Lung (tissue), 12 donors: ENCODE measurements around the gene AHCTF1. TPM values are rescaled to one million over a fixed set of nuclear protein-coding genes. Genes with fewer than 3 reads are reported as not detected.
"Not testable (repeated sequence)": the region's sequence is repeated elsewhere in the genome, so short reads cannot be mapped to it uniquely, and the experiment has no call there.

Experiments used
- ATAC-seq: fragments of 200-7000 bp; cut with Tn5 transposase; one replicate; pipeline ENCODE4 v1.9.1; 2020; ENCODE audit warnings: moderate number of reproducible peaks; ENCODE audit not compliant: insufficient read depth, low FRiP score
- DNase-seq, 3 donors: peaks; one replicate each; pipeline ENCODE4 v3.0.0-alpha.2; 2013 to 2017
- H3K27ac ChIP-seq, 2 donors: one replicate each; pipeline ENCODE4 v1.5.1; 2013; ENCODE audit warnings: mild to moderate bottlenecking in 2 of 2, moderate library complexity in 2 of 2, control low read depth in 1 of 2, inconsistent platforms in 1 of 2, low read depth in 1 of 2, low read length in 1 of 2
- H3K27me3 ChIP-seq, 3 donors: one replicate each; pipeline ENCODE4 v1.5.1; 2013; ENCODE audit warnings: low read length in 2 of 3; ENCODE audit not compliant: control insufficient read depth in 3 of 3, insufficient read depth in 3 of 3
- H3K36me3 ChIP-seq, 4 donors: one replicate each; pipeline ENCODE4 v1.5.1; 2013; ENCODE audit warnings: low read length in 4 of 4, mild to moderate bottlenecking in 1 of 4, moderate library complexity in 1 of 4; ENCODE audit not compliant: control insufficient read depth in 4 of 4, insufficient read depth in 4 of 4
- H3K4me1 ChIP-seq, 5 donors: one replicate each; pipeline ENCODE4 v1.5.1; 2013; ENCODE audit warnings: low read length in 5 of 5, mild to moderate bottlenecking in 2 of 5, moderate library complexity in 1 of 5; ENCODE audit not compliant: control insufficient read depth in 5 of 5, insufficient read depth in 5 of 5
- H3K4me3 ChIP-seq: one replicate; pipeline ENCODE4 v1.5.1; 2013; ENCODE audit warnings: mild to moderate bottlenecking, control low read depth, moderate library complexity
- H3K9ac ChIP-seq, 2 donors: one replicate each; pipeline ENCODE4 v1.5.1; 2013; ENCODE audit warnings: low read length in 2 of 2, control low read depth in 1 of 2; ENCODE audit not compliant: insufficient read depth in 1 of 2
- H3K9me3 ChIP-seq, 4 donors: one replicate each; pipeline ENCODE4 v1.5.1; 2013; ENCODE audit warnings: low read length in 3 of 4, mild to moderate bottlenecking in 1 of 4, moderate library complexity in 1 of 4; ENCODE audit not compliant: control insufficient read depth in 4 of 4, insufficient read depth in 3 of 4
- CTCF ChIP-seq: IDR thresholded peaks from 2 replicates; pipeline ENCODE4 v1.5.1; 2012; ENCODE audit warnings: mild to moderate bottlenecking; ENCODE audit errors: control extremely low read depth, extremely low read depth
- WGBS, 2 donors: extraction: QIAGEN DNeasy Blood & Tissue Kit; methylation state at CpG; one replicate each; pipeline ENCODE4 v1.1.7; 2013; 5-methylcytosine and 5-hydroxymethylcytosine counted together
- polyA plus RNA-seq, 2 donors: library from polyadenylated mRNA; stranded (reverse); fragments of 200-250 nt; gene quantifications; one replicate each; pipeline ENCODE4 v1.2.1, GENCODE V29; 2013
- total RNA-seq, 2 donors: library from RNA; depleted of rRNA in 1 of 2; stranded (reverse); fragments of >200 nt in 1 of 2; gene quantifications; one replicate each; pipeline ENCODE4 v1.2.1, GENCODE V29; 2014 to 2021
- donor health status: control.
- donor health status: control.
- donor health status: Bipolar disorder and iron deficiency.
- donor health status: healthy.
- donor health status: DM: yes; HTN: yes; CAD: no.

AHCTF1 gene
- total and polyA plus RNA-seq, 4 donors = 7.9 to 44.3 (median 22.2) TPM

- no peak for ATAC-seq
- no peaks in the 10 kb centered on the region for H3K27me3 ChIP-seq
- WGBS, 2 donors = 94 to 95% methylated on average over 2 of the region's 2 CpGs
- no peak overlapping the region for H3K4me3 ChIP-seq
- no peak for TF ChIP-seq CTCF
- H3K4me1 ChIP-seq = no peaks in the 10 kb centered on the region
- no peak for DNase-seq
- no peak overlapping the region for H3K9ac ChIP-seq
- H3K36me3 ChIP-seq = peaks cover 7 to 18% (median 17%) of the 10 kb centered on the region in 4 donors
- H3K9me3 ChIP-seq = no peaks in the 10 kb centered on the region
- no peak overlapping the region for H3K27ac ChIP-seq
Measured at GRCh38 chr1:246865921-246866320, 65.8 kb downstream of the AHCTF1 start.

DNA sequence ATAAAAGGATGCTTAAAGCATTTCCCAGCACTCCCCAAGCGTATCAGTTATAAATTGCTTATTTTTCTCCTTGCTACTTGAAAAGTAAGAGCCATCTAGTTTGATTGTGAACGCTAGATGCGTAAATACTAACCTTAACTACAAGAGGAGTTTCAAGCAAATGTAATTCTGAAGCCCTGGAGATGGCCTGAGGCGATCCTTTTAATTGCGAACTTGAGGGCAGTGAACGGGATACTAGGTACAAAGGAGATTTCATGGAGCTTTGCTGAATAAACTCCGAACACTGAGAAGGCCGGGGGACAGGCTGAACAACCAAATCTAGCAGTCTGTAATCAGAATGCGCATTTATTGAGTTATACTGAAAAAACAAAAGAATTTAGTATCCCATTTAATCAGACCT is 68.0 kb downstream of the AHCTF1 start:
- DNase-seq, H3K27ac ChIP-seq, H3K4me3 ChIP-seq, H3K9me3 ChIP-seq, H3K9ac ChIP-seq, ATAC-seq, H3K4me1 ChIP-seq, H3K27me3 ChIP-seq: not testable (repeated sequence)
- peaks cover 11 to 25% (median 22%) of the 10 kb centered on the region in 4 donors for H3K36me3 ChIP-seq
- 97% methylated on average over 9 of the region's 9 CpGs for WGBS, 2 donors

- DNase-seq = no peak
- H3K36me3 ChIP-seq = peaks cover 12 to 32% (median 27%) of the 10 kb centered on the region in 4 donors
- no peak overlapping the region for H3K27ac ChIP-seq
- no peaks in the 10 kb centered on the region for H3K27me3 ChIP-seq
- 96 to 99% methylated on average over 4 of the region's 4 CpGs for WGBS, 2 donors
- H3K9ac ChIP-seq = no peak overlapping the region
- no peak for TF ChIP-seq CTCF
- H3K4me3 ChIP-seq = no peak overlapping the region
- H3K4me1 ChIP-seq = no peaks in the 10 kb centered on the region
- no peaks in the 10 kb centered on the region for H3K9me3 ChIP-seq
- ATAC-seq = no peak
Measured at GRCh38 chr1:246860401-246860800, 71.3 kb downstream of the AHCTF1 start.

GRCh38 chr1:246856371-246856770 is 75.4 kb downstream of the AHCTF1 start:
- H3K4me3 ChIP-seq = no peak overlapping the region
- no peaks in the 10 kb centered on the region for H3K9me3 ChIP-seq
- TF ChIP-seq CTCF = no peak
- no peaks in the 10 kb centered on the region for H3K27me3 ChIP-seq
- WGBS, 2 donors = 94 to 100% methylated on average over 1 of the region's 1 CpG
- peaks cover 15 to 43% (median 41%) of the 10 kb centered on the region in 4 donors for H3K36me3 ChIP-seq
- no peak overlapping the region for H3K9ac ChIP-seq
- H3K4me1 ChIP-seq = no peaks in the 10 kb centered on the region
- DNase-seq (no peak), ATAC-seq (no peak)
- H3K27ac ChIP-seq = no peak overlapping the region

DNA sequence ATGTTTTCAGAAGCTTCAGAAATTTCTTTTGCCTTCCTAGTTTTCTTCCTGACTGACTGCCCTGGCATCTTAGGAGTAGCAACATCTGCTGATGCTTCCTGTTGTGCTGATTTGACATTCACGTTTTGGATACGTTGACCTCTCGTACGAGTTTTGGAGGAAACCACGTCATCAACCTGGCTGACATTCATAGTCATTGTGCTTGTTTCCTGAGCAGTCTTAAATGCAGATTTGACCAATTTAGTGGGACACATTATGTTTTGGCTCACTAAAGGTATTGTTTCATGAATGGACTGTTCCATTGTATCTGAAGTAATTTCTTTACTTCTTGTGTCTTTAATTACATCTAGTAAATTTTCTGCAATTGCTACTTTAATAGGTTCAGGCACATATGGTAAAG is 81.1 kb downstream of the AHCTF1 start:
- H3K4me1 ChIP-seq, H3K9me3 ChIP-seq, H3K9ac ChIP-seq, ATAC-seq, H3K4me3 ChIP-seq, H3K27ac ChIP-seq, DNase-seq, H3K27me3 ChIP-seq: not testable (repeated sequence)
- peaks cover 8 to 43% (median 32%) of the 10 kb centered on the region in 4 donors for H3K36me3 ChIP-seq
- WGBS, 2 donors = 40 to 64% methylated on average over 1 to 4 of the region's 5 CpGs
